Activated CD8-positive, alpha-beta memory T cell treated with anti-CD3 and anti-CD28 coated beads, Interleukin-2, amount 10 ng/mL, durations not matched to agents 7 days and 5 days (primary cell): ENCODE results near the gene DFFB. TPM values are rescaled to one million over a fixed set of nuclear protein-coding genes. Genes with fewer than 3 reads are reported as not detected.

Source experiments
- ATAC-seq: fragments of 150-1000 bp; cut with Tn5 transposase; one replicate; pipeline ENCODE4 v1.10.0; 2021; ENCODE audit warnings: moderate library complexity
- CTCF ChIA-PET: fragments of 350-600 bp; sonication (Branson Sonifier 250); formaldehyde crosslinking; loops from one replicate; lab custom pipeline; 2021; ENCODE audit warnings: antibody characterized with exemption; lab: Charles Lee
- DNase-seq: peaks from one replicate; pipeline ENCODE4 v3.0.0-alpha.2; 2020
- H3K27ac Mint-ChIP-seq: one replicate; pipeline ENCODE4 v1.8.0; 2021; ENCODE audit warnings: mild to moderate bottlenecking, mixed read lengths
- H3K27me3 Mint-ChIP-seq: one replicate; pipeline ENCODE4 v1.8.0; 2021; ENCODE audit warnings: mixed read lengths
- H3K36me3 Mint-ChIP-seq: one replicate; pipeline ENCODE4 v1.8.0; 2021; ENCODE audit warnings: mild to moderate bottlenecking, mixed read lengths
- H3K4me1 Mint-ChIP-seq: one replicate; pipeline ENCODE4 v1.8.0; 2021; ENCODE audit warnings: mixed read lengths
- H3K4me3 Mint-ChIP-seq: one replicate; pipeline ENCODE4 v1.8.0; 2021; ENCODE audit warnings: mild to moderate bottlenecking, moderate library complexity, mixed read lengths
- H3K9me3 Mint-ChIP-seq: one replicate; pipeline ENCODE4 v1.8.0; 2022; ENCODE audit warnings: low read depth, mixed read lengths
- total RNA-seq, 2 experiments: library from RNA; stranded (reverse); gene quantifications; one replicate each; pipeline ENCODE4 v1.2.3, GENCODE V29; 2021

DFFB gene
- total RNA-seq, 2 experiments from 2014 or later, result 11.5 to 13.9 TPM

DNA sequence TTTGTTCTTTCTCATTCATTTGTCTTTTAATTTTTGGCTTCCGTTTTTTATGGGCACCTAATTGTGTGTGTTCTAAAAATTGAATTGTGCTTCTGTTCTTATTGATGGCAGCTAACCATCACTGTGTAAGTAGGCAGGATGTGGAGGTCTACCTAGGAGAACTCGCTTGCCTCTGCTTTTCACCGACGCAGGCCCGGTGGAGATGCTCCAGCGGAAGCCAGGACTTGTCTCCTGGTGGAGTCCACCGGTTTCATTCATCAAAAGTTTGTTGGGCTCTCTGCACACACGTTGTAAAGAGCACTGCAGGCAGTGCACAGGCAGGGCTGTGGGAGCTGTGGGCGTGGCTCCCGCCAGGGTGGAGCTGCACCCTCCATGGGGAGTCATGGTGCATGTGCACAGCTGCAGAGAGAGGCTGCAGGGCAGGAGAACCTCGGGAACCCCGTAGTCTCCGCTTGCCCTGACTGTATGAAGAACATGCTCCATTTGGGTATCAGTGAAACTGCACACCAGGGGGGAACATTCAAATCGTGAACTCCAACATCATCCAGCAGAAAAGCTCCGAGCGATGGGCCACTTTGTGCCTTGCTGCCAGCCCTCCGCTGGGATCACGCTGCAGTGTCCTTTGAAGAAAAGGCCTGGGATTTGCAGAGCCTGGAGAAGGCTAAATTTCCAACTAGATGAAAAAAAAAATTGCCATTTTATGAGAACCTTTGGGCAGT, 48.8 kb downstream of the DFFB start:
- DNase-seq (no peak), ATAC-seq (no peak)
- H3K4me1 Mint-ChIP-seq, result peaks cover 27% of the 10 kb centered on the region
- no peaks in the 10 kb centered on the region for H3K9me3 Mint-ChIP-seq
- H3K27me3 Mint-ChIP-seq, result no peaks in the 10 kb centered on the region
- H3K27ac Mint-ChIP-seq, result no peak overlapping the region
- H3K36me3 Mint-ChIP-seq, result no peaks in the 10 kb centered on the region
- CTCF ChIA-PET, result interaction anchor here (0.9 to 2.5 kb wide), 2 partner anchors 47 to 49 kb away, joined by 3 to 8 read pairs; partner anchors contain the start of genes CEP104 and DFFB
- H3K4me3 Mint-ChIP-seq, result no peak overlapping the region

DNA sequence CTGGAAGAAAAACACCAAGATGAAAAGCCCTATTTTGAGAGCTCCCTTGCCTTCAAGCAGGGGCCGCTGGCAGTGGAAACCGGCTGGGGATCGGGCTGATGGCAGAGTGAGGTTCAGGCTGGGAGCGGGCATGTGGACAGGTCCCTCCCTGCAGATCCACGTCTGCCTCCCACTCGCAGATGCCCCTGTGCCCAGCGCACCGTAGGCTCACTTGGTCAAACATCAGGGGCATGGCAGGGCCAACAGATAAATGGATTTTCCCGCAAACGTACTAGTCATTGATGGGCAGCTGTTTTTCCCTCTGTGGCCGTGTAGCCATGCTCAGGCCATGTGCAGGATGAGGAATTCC, 49.4 kb downstream of the DFFB start:
- H3K27ac Mint-ChIP-seq, result no peak overlapping the region
- DNase-seq, result no peak

DNA sequence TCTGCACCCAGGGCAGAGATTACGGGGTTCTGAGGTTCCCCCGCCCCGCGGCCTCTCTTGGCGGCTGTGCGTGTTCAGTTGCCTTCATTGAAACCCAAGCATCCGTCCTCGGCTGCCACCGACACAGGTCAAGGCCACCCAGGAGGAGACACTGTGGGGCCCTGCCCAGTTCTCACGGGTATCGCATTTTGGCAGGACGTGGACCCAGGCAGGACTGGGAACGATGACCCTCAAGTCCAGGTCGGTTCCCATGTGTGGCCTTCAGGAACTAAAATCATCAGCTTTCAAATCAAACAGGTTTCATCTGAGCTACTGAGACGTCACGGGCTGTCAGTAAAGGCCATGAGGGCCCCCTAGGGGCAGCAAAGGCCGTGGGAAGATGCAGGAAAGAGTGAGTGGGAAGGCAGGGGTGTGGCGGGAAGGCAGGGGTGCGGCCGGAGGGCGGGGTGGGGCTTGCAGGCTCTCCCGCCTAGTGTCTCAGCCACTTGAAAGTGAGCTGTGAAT, 49.8 kb downstream of the DFFB start:
- ATAC-seq (no peak), DNase-seq (peak; percentile 54)
- peaks cover 23% of the 10 kb centered on the region for H3K4me1 Mint-ChIP-seq
- no peak overlapping the region for H3K27ac Mint-ChIP-seq
- CTCF ChIA-PET, result interaction anchor here (0.9 to 2.5 kb wide), 3 partner anchors 48 to 128 kb away, joined by 3 to 8 read pairs (median 4); partner anchors contain the start of genes CEP104 and DFFB
- no peaks in the 10 kb centered on the region for H3K9me3 Mint-ChIP-seq
- no peaks in the 10 kb centered on the region for H3K27me3 Mint-ChIP-seq
- no peaks in the 10 kb centered on the region for H3K36me3 Mint-ChIP-seq
- no peak overlapping the region for H3K4me3 Mint-ChIP-seq

More for the DNA sequence above, 49.4 kb downstream of the DFFB start:
- H3K9me3 Mint-ChIP-seq, result no peaks in the 10 kb centered on the region
- no peak for ATAC-seq
- no peak overlapping the region for H3K4me3 Mint-ChIP-seq
- H3K36me3 Mint-ChIP-seq, result no peaks in the 10 kb centered on the region
- CTCF ChIA-PET, result interaction anchor here (0.9 to 2.5 kb wide), 3 partner anchors 48 to 128 kb away, joined by 3 to 8 read pairs (median 4); partner anchors contain the start of genes CEP104 and DFFB
- peaks cover 24% of the 10 kb centered on the region for H3K4me1 Mint-ChIP-seq
- no peaks in the 10 kb centered on the region for H3K27me3 Mint-ChIP-seq

DNA sequence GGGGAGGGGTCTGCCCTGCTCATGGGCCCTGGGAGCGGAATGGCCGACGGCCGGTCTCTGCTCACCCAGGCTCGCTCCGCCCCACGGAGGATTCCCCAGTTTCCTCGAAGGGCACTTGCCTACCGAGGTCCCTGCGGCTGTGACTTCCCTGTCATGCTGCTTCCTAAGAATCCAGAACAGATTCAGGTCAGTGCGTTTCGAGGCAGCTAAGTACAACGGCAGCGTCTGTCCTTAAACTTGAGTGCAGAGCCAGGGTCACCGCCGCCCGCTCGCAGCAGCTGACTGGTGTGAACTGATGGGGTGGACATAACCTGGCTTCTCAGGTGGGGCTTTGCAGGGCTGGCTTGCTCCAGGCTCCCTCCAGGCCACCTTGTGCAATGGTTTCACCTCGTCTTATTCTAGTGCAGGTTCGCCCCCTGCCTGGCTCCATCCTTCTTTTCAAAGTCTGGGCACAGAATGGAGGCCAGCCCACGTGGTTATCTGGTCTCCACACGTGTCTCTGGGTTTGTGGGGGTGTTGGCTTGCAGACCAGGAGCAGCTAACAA, 50.4 kb downstream of the DFFB start:
- DNase-seq (no peak), ATAC-seq (no peak)
- H3K4me1 Mint-ChIP-seq, result peaks cover 16% of the 10 kb centered on the region
- H3K9me3 Mint-ChIP-seq, result no peaks in the 10 kb centered on the region
- no peaks in the 10 kb centered on the region for H3K36me3 Mint-ChIP-seq
- H3K27me3 Mint-ChIP-seq, result no peaks in the 10 kb centered on the region
- H3K4me3 Mint-ChIP-seq, result no peak overlapping the region
- no peak overlapping the region for H3K27ac Mint-ChIP-seq
- CTCF ChIA-PET, result interaction anchor here (1.0 to 2.5 kb wide), 2 partner anchors 50 to 129 kb away, joined by 4 to 8 read pairs; partner anchors contain the start of genes CEP104 and DFFB

DNA sequence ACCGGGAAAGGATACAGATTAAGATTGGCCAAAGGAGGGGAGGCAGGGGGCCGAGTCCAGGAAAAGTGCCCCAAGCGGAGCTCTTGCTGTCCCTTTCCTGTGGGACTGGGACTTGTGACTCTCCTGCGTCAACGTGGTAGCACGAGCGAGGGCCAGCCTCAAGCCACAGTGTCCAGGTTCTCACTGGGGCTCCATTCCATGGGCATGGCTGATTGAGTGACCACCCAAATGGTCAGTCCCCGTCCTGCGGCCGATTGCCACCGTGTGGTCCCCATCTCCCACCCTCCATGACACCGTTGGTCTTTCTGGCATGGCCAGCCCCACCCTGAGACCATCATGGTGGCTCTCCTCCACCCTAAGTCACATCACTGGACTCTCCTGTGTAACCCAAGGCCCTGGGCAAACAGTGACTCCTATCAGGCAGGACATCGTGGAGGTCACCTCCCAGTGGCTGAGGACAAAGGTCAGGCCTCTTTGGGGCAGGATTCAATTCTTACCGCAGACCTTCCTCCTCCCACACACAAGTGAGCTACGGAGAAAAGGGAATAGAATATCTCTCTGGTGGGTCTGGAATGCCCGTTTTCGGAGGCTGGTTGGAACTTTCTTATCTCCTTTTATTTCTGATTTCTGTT, 51.7 kb downstream of the DFFB start:
- Mint-ChIP-seq H3K4me1 (peaks cover 4% of the 10 kb centered on the region), H3K27me3 (no peaks in the 10 kb centered on the region), H3K9me3 (no peaks in the 10 kb centered on the region), H3K4me3 (no peak overlapping the region), H3K36me3 (no peaks in the 10 kb centered on the region), H3K27ac (no peak overlapping the region)
- ATAC-seq (no peak), DNase-seq (no peak)
- CTCF ChIA-PET, result no interaction called here

DNA sequence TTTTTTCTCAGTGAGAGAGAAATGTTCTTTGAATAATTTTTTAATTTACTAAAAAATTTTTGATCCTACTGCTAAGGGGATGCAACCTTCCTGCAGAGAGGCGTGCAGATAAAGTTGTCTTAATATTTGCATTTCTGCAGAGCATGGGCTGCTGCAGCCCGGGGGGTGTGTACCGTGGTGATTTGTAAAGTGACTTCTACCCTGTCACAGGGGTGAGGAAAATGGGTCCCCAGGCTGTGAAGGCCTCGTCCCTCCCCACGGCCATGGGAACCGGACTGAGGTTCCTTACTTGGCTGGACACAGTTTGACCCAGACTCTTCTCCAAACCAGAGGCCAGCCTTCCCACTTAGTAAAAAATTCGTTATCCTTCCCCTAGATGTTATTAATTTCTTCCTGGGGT, 52.3 kb downstream of the DFFB start:
- DNase-seq, result no peak
- Mint-ChIP-seq H3K9me3 (no peaks in the 10 kb centered on the region), H3K27me3 (no peaks in the 10 kb centered on the region), H3K36me3 (no peaks in the 10 kb centered on the region), H3K4me1 (peaks cover 2% of the 10 kb centered on the region), H3K4me3 (no peak overlapping the region), H3K27ac (no peak overlapping the region)
- CTCF ChIA-PET, result no interaction called here
- ATAC-seq, result no peak

DNA sequence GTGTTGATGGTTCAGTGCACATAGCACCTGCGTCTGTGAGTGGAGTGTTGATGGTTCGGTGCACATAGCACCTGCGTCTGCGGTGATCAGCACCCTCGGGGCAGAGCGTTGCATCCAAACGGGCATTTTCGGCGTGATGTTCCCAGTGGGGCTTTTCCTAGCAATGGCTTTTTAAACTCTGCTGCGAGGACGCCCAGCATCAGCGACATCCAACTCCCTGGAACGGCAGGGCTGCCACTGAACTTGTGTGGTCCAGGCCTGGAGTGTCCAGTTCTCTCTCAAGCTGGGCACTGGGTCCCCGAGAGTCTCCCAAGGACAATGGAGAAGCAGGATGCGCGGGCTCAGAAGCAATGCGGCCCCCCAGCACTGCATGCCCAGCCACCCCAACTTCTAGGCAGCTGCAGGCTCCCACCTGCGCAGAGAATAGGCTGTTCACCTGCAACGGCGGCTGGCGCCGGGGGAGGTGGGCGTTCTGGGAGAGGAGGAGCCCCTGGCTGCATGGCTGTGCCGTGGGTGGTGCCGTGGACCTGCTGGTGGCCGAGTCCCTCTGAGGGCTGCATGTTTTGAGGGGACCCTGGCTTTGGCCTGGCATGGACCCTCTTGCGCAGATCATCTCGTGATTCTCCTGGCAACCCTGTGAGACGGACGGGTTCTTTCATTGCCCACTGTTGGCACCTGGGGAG, 52.9 kb downstream of the DFFB start:
- no peaks in the 10 kb centered on the region for H3K9me3 Mint-ChIP-seq
- no peaks in the 10 kb centered on the region for H3K4me1 Mint-ChIP-seq
- DNase-seq, result no peak
- no peak overlapping the region for H3K4me3 Mint-ChIP-seq
- no peaks in the 10 kb centered on the region for H3K27me3 Mint-ChIP-seq
- CTCF ChIA-PET, result interaction anchor here (1.2 kb wide), 1 partner anchor 14 kb away, joined by 3 read pairs; no protein-coding TSS in a partner anchor
- ATAC-seq, result no peak
- no peak overlapping the region for H3K27ac Mint-ChIP-seq
- no peaks in the 10 kb centered on the region for H3K36me3 Mint-ChIP-seq

DNA sequence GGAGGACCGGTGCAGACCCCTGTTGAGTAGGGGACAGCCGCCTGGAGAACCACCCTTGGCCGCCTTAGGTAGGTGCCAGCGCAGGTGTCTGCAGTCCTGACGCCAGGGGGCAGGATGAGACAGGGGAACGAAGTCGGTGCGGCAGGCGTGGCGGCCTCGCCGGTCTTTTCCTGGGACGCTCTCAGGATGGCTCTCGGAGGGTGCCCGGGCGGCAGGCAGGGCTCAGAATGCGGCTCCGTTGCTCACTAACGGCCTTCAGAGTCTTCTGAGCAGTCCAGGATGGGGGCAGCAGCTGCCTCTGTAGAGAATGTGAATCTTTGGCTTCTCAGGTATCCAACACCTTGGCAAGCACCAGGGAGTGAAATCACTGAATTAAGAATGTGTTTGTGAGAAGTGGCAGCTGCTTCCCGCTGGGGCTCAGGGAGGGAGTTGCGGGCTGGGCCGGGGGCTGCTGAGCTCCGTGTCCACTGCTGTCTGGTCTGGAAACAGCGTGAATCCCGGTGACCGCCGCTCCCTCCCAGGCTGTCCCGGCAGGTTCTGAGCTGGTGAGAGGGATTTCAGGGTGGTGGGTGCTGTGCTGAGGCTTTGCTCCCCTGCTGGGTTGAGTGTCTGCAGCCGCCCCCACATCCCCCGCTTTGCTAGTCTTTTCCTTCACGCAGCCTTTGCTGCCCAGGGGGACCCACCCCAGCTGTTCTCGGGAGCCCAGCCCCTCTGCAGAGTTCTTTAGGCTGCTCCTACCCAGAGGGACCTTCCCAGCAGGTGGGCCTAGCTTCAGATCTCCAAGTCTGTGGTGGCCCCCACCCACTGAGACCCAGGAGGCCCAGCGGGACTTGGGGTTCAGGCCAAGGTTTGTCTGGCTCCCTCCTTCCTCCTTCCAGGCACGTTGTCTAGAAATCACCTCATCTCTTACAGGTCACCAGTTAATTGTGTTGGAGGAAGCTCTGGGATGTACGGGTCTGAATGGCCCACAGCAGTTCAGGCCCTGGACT, 53.9 kb downstream of the DFFB start:
- Mint-ChIP-seq H3K4me3 (no peak overlapping the region), H3K9me3 (no peaks in the 10 kb centered on the region), H3K36me3 (no peaks in the 10 kb centered on the region), H3K27me3 (no peaks in the 10 kb centered on the region), H3K4me1 (no peaks in the 10 kb centered on the region), H3K27ac (no peak overlapping the region)
- peak; percentile 80 for DNase-seq
- ATAC-seq, result peak; percentile 87
- CTCF ChIA-PET, result interaction anchor here (0.7 to 1.6 kb wide), 4 partner anchors 11 to 54 kb away, joined by 3 to 7 read pairs (median 3); partner anchors contain the start of genes CEP104 and DFFB

DNA sequence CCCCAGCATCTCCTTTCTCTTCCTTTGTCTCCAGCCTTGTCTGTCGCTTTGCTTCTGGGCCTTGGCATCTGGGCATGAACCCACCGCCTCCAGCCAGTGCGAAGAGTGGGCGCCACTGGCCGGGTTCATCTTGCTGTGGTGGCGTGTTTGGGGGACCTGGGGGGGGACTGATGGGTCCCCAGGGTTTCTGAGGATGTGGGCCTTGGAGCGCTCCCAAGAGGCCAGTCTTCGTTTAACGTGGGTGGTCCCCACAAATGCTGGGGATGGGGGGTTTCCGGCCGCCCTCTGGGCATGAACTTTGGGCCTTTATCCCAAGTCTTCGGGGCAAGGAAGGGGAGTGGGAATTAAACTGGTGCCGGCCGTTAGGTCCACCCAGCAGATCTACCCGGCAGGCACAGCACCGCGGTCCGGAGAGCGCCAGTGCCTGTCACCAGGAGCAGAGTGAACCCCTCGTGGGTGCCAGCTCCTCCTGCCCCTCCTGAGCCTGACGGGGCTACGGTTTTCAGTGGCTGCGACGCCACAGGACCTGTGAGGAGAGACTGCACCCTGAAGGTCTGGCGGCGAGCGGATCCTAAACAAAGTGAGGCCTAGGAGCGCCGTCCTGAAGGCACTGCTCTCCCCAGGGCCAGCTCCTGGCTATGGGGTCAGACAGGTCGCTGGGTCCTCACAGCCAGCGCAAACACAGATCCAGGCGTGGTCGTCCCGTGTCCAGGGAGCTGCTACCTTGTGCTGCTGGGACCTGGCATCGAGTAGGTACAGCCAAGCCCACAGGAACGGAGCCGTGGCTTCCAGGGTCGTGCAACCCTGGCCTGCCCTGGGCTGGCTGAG, 54.9 kb downstream of the DFFB start:
- H3K27ac Mint-ChIP-seq, result no peak overlapping the region

DNA sequence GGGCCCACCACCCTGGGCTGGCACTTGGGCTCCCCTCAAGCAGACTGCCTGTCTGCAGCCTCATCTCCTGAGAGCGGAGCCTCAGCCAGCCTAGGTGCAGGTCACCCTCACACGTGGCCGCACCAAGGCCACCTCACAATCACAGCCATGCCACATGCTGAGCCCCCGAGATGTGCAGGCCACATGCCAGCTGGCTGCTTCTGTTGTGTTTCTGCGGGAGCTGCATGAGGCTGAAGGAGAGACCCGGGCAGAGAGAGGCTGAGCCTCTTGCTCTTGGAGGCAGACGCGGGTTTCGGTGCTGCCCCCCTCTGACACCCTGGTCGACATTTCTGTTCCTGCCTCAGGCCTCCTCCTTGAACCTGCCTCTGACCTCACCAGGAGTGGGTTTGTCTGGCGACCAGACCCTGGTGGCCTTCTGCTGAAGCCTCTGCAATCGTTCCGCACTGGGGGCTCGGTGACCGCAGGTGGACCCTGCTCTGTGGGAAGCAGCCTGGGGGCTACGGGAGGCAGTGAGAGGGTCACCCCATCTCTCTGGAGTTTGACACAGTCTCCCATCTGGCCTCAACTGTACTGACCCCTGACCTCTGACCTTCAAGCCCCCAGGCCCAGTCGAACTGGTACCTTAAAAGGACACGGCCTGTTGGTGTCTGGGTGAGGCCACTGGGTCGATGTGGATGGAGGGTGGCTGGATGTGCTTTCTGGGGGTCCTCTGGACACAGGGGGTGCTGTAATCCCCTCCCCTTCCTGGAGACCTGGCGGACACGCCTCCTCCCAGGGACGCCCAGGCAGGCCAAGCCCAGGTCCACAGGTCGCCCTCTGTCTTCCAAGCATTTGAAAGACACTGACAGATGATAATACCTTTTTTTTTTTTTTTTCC, 55.8 kb downstream of the DFFB start:
- DNase-seq, result no peak

More for the DNA sequence above, 54.9 kb downstream of the DFFB start:
- DNase-seq (no peak), ATAC-seq (no peak)
- CTCF ChIA-PET, result interaction anchor here (1.6 to 1.7 kb wide), 2 partner anchors 9 to 14 kb away, joined by 5 to 7 read pairs; no protein-coding TSS in a partner anchor
- Mint-ChIP-seq H3K36me3 (no peaks in the 10 kb centered on the region), H3K27me3 (no peaks in the 10 kb centered on the region), H3K4me3 (no peak overlapping the region), H3K4me1 (no peaks in the 10 kb centered on the region), H3K9me3 (no peaks in the 10 kb centered on the region)

More for the DNA sequence above, 55.8 kb downstream of the DFFB start:
- H3K4me1 Mint-ChIP-seq, result no peaks in the 10 kb centered on the region
- no peaks in the 10 kb centered on the region for H3K36me3 Mint-ChIP-seq
- H3K9me3 Mint-ChIP-seq, result no peaks in the 10 kb centered on the region
- ATAC-seq, result no peak
- no peak overlapping the region for H3K4me3 Mint-ChIP-seq
- no peaks in the 10 kb centered on the region for H3K27me3 Mint-ChIP-seq
- H3K27ac Mint-ChIP-seq, result no peak overlapping the region
- CTCF ChIA-PET, result interaction anchor here (1.7 kb wide), 1 partner anchor 13 kb away, joined by 5 read pairs; no protein-coding TSS in a partner anchor
